IMR-90 (cell line): ENCODE measurements around the gene TMEM107. TPM values are rescaled to one million over a fixed set of nuclear protein-coding genes. Genes with fewer than 3 reads are reported as not detected.

Source experiments
- ATAC-seq: fragments of 200-7000 bp; cut with Tn5 transposase; 2 replicates; pipeline ENCODE4 v1.9.1; 2020; ENCODE audit warnings: low read depth, mild to moderate bottlenecking, moderate library complexity
- BruUV-seq: library from RNA; stranded (reverse); fragments of 400-500 nt; replicated peaks from 2 replicates; lab custom pipeline; 2021; lab: Mats Ljungman, UMichigan
- CTCF ChIA-PET: fragments of 300-600 bp; formaldehyde crosslinking; extraction: SDS; loops from one replicate; lab custom pipeline; 2021; ENCODE audit warnings: antibody characterized with exemption; lab: Yijun Ruan, JAX
- POLR2A ChIA-PET: fragments of 300-600 bp; sonication (Branson Sonifier 250); formaldehyde crosslinking; loops from one replicate; lab custom pipeline; 2022; ENCODE audit warnings: antibody characterized with exemption; ENCODE audit not compliant: unreplicated experiment; lab: Charles Lee
- DNase-seq: peaks from one replicate; pipeline ENCODE4 v3.0.0; 2013
- H2AFZ ChIP-seq: replicated peaks from 2 replicates; pipeline ENCODE3; 2013; ENCODE audit warnings: low read length, mild to moderate bottlenecking; ENCODE audit not compliant: poor library complexity
- H2AK5ac ChIP-seq: 2 replicates; pipeline ENCODE4 v1.6.1; 2013; ENCODE audit warnings: low read depth, low read length, inconsistent platforms
- H2AK9ac ChIP-seq: replicated peaks from 2 replicates; pipeline ENCODE3; 2013; ENCODE audit warnings: mild to moderate bottlenecking, low read depth, low read length, moderate library complexity; ENCODE audit not compliant: poor library complexity
- H2BK120ac ChIP-seq: 2 replicates; pipeline ENCODE4 v1.6.1; 2013; ENCODE audit warnings: low read depth, low read length, inconsistent platforms
- H2BK15ac ChIP-seq: 3 replicates; pipeline ENCODE4 v1.6.1; 2013; ENCODE audit warnings: low read depth, low read length, inconsistent platforms
- H2BK20ac ChIP-seq: 2 replicates; pipeline ENCODE4 v1.6.1; 2013; ENCODE audit warnings: low read depth, mild to moderate bottlenecking, inconsistent platforms, low read length, moderate library complexity
- H2BK5ac ChIP-seq: 2 replicates; pipeline ENCODE4 v1.6.1; 2013; ENCODE audit warnings: mild to moderate bottlenecking, low read depth, low read length, inconsistent platforms; ENCODE audit not compliant: poor library complexity, severe bottlenecking
- H3K14ac ChIP-seq: replicated peaks from 2 replicates; pipeline ENCODE4 v1.6.1; 2013; ENCODE audit warnings: low read depth, low read length, inconsistent platforms
- H3K18ac ChIP-seq: 2 replicates; pipeline ENCODE4 v1.6.1; 2013; ENCODE audit warnings: low read depth, low read length, control low read depth
- H3K23ac ChIP-seq: 2 replicates; pipeline ENCODE4 v1.6.1; 2013; ENCODE audit warnings: low read depth, low read length, inconsistent platforms
- H3K27ac ChIP-seq: 2 replicates; pipeline ENCODE4 v1.5.1; 2013; ENCODE audit warnings: mild to moderate bottlenecking, control low read depth, low read length; ENCODE audit not compliant: insufficient read depth
- H3K27me3 ChIP-seq: 2 replicates; pipeline ENCODE4 v1.6.1; 2013; ENCODE audit warnings: low read length; ENCODE audit not compliant: control insufficient read depth, insufficient read depth
- H3K36me3 ChIP-seq: 2 replicates; pipeline ENCODE4 v1.6.1; 2013; ENCODE audit warnings: low read length, mixed read lengths; ENCODE audit not compliant: control insufficient read depth, insufficient read depth
- H3K4ac ChIP-seq: 2 replicates; pipeline ENCODE4 v1.6.1; 2013; ENCODE audit warnings: low read depth, low read length, inconsistent platforms
- H3K4me1 ChIP-seq: 2 replicates; pipeline ENCODE4 v1.6.1; 2013; ENCODE audit warnings: low read length, mixed read lengths; ENCODE audit not compliant: control insufficient read depth, insufficient read depth
- H3K4me2 ChIP-seq: 2 replicates; pipeline ENCODE4 v1.6.1; 2013; ENCODE audit warnings: low read depth, mild to moderate bottlenecking, control low read depth, low read length, moderate library complexity
- H3K4me3 ChIP-seq: 2 replicates; pipeline ENCODE4 v1.5.1; 2013; ENCODE audit warnings: low read depth, mild to moderate bottlenecking, control low read depth, low read length, moderate library complexity; ENCODE audit not compliant: insufficient read depth
- H3K56ac ChIP-seq: 2 replicates; pipeline ENCODE4 v1.6.1; 2013; ENCODE audit warnings: low read length, inconsistent platforms; ENCODE audit not compliant: insufficient read depth; ENCODE audit errors: extremely low read depth
- H3K79me1 ChIP-seq, 2 experiments: 2 replicates each; pipeline ENCODE4 v1.6.1; 2013; ENCODE audit warnings: low read length in 2 of 2, inconsistent platforms in 1 of 2, low read depth in 1 of 2
- H3K9ac ChIP-seq: 2 replicates; pipeline ENCODE4 v1.6.1; 2013; ENCODE audit warnings: low read depth, low read length, control low read depth
- H3K9me1 ChIP-seq: 2 replicates; pipeline ENCODE4 v1.6.1; 2013; ENCODE audit warnings: low read length, inconsistent platforms; ENCODE audit not compliant: insufficient read depth
- H3K9me3 ChIP-seq: 2 replicates; pipeline ENCODE4 v1.6.1; 2013; ENCODE audit warnings: low read length; ENCODE audit not compliant: control insufficient read depth, insufficient read depth
- H4K20me1 ChIP-seq: 2 replicates; pipeline ENCODE4 v1.6.1; 2013; ENCODE audit warnings: low read length, inconsistent platforms; ENCODE audit not compliant: insufficient read depth
- H4K5ac ChIP-seq: 2 replicates; pipeline ENCODE4 v1.6.1; 2013; ENCODE audit warnings: mild to moderate bottlenecking, low read depth, low read length, control low read depth
- H4K8ac ChIP-seq, 2 experiments: 2 replicates each; pipeline ENCODE4 v1.6.1; 2013; ENCODE audit warnings: low read depth in 2 of 2, low read length in 2 of 2, control low read depth in 1 of 2, inconsistent platforms in 1 of 2
- H4K91ac ChIP-seq: 2 replicates; pipeline ENCODE4 v1.6.1; 2013; ENCODE audit warnings: low read depth, low read length, inconsistent platforms; ENCODE audit not compliant: insufficient read depth
- BHLHE40 ChIP-seq: fragments of 150-350 bp; IDR thresholded peaks from 2 replicates; pipeline ENCODE4 v1.6.1; 2016; ENCODE audit warnings: mild to moderate bottlenecking, low read depth, low read length
- CEBPB ChIP-seq: IDR thresholded peaks from 2 replicates; pipeline ENCODE4 v1.6.1; 2012; ENCODE audit warnings: low read depth, low read length, improper control_type of control experiment
- CHD1 ChIP-seq: IDR thresholded peaks from 2 replicates; pipeline ENCODE4 v1.6.1; 2012; ENCODE audit warnings: low read depth, low read length, improper control_type of control experiment
- FOS ChIP-seq: fragments of 150-350 bp; IDR thresholded peaks from 2 replicates; pipeline ENCODE4 v1.6.1; 2016; ENCODE audit warnings: low read depth, low read length
- MAZ ChIP-seq: IDR thresholded peaks from 2 replicates; pipeline ENCODE4 v1.6.1; 2012; ENCODE audit warnings: low read depth, mild to moderate bottlenecking, low read length, improper control_type of control experiment, moderate library complexity, borderline replicate concordance
- MXI1 ChIP-seq: IDR thresholded peaks from 2 replicates; pipeline ENCODE4 v1.6.1; 2012; ENCODE audit warnings: low read depth, mild to moderate bottlenecking, low read length, moderate library complexity, borderline replicate concordance
- NFE2L2 ChIP-seq: fragments of 150-350 bp; IDR thresholded peaks from 2 replicates; pipeline ENCODE4 v1.6.1; 2016; ENCODE audit warnings: low read depth, mild to moderate bottlenecking, low read length
- POLR2A ChIP-seq: IDR thresholded peaks from 2 replicates; pipeline ENCODE4 v1.6.1; 2012; ENCODE audit warnings: mild to moderate bottlenecking, low read depth, low read length
- RAD21 ChIP-seq: IDR thresholded peaks from 2 replicates; pipeline ENCODE4 v1.6.1; 2012; ENCODE audit warnings: low read length, improper control_type of control experiment
- RCOR1 ChIP-seq: IDR thresholded peaks from 2 replicates; pipeline ENCODE4 v1.6.1; 2012; ENCODE audit warnings: mild to moderate bottlenecking, low read length, improper control_type of control experiment; ENCODE audit not compliant: insufficient replicate concordance
- WGBS, 2 experiments: methylation state at CpG; one replicate each; pipeline versions ENCODE4 v1.1.5 to v1.1.7; 2013; ENCODE audit warnings: missing lambda C conversion rate in 2 of 2; ENCODE audit not compliant: insufficient read length in 1 of 2; ENCODE audit errors: extremely low coverage in 2 of 2; 5-methylcytosine and 5-hydroxymethylcytosine counted together
- dilution Hi-C: fragments of 300-500 bp; cut with HindIII; formaldehyde crosslinking; loops from one replicate; pipeline ENCODE4 v1.14.3; 2018; ENCODE audit warnings: low sequenced_read_pairs; ENCODE audit not compliant: unreplicated experiment
- in situ Hi-C: fragments of 300-500 bp; cut with MboI; formaldehyde crosslinking; loops from 3 replicates; pipeline ENCODE4 v1.14.3; 2019; ENCODE audit warnings: low sequenced_read_pairs, inconsistent platforms, mixed read lengths
- intact Hi-C: fragments of 100-400 bp; cut with micrococcal nuclease; formaldehyde crosslinking; loops from 2 replicates; pipeline ENCODE4 v1.10.0; 2022
- polyA plus RNA-seq, 3 experiments: library from polyadenylated mRNA; depleted of rRNA; stranded (reverse); fragments of >200 nt; gene quantifications; 2 replicates each; pipeline ENCODE4 v1.2.3, GENCODE V29; 2012; ENCODE audit warnings: low replicate concordance in 1 of 3
- total RNA-seq: library from RNA; depleted of rRNA; stranded (reverse); fragments of >200 nt; gene quantifications from 2 replicates; pipeline ENCODE4 v1.2.3, GENCODE V29; 2012
- TF ChIP-seq, protein P1 (sequence below): fragments of 150-350 bp; IDR thresholded peaks from 2 replicates; pipeline ENCODE4 v1.6.1; 2017; ENCODE audit warnings: mild to moderate bottlenecking, antibody characterized with exemption, low read length, low read depth

TMEM107 gene
- total and polyA plus RNA-seq, 2 of the 4 experiments (the other 2 are of a cell fraction): 12.9 to 14.3 TPM

GRCh38 chr17:8133399-8133798, 42.8 kb downstream of the TMEM107 start:
- Histone ChIP-seq H3K56ac (no peak overlapping the region), H2AK9ac (no peak overlapping the region), H3K18ac (no peak overlapping the region), H4K20me1 (no peaks in the 10 kb centered on the region), H3K4ac (no peak overlapping the region), H2BK15ac (no peak overlapping the region), H3K4me2 (no peak overlapping the region), H2AK5ac (0 out of 2 replicates have a peak overlapping the region, but pooled peaks have one; percentile 23), H3K79me1 (no peaks in the 10 kb centered on the region), H3K36me3 (no peaks in the 10 kb centered on the region), H3K9ac (no peak overlapping the region), H4K91ac (no peak overlapping the region), H3K14ac (no peak overlapping the region), H3K4me3 (no peak overlapping the region), H3K9me3 (no peaks in the 10 kb centered on the region), H3K27me3 (no peaks in the 10 kb centered on the region), H2AFZ (peak overlapping the region; percentile 61), H4K8ac (no peak overlapping the region), H3K27ac (no peak overlapping the region), H4K5ac (peak overlapping the region; percentile 23; the same call in 1 of the 2 replicates), H3K23ac (no peak overlapping the region), H2BK5ac (no peak overlapping the region), H2BK120ac (no peak overlapping the region), H3K4me1 (peaks cover 4% of the 10 kb centered on the region), H2BK20ac (no peak overlapping the region), H3K9me1 (peaks cover 3% of the 10 kb centered on the region)
- ATAC-seq: no peak
- no peak for DNase-seq
- POLR2A ChIA-PET: no interaction called here
- CTCF ChIA-PET: no interaction called here
- WGBS, 2 experiments: 89% methylated on average over 3 of the region's 12 CpGs; no CpG with 5 or more reads in 1 of the 2 experiments
- intact Hi-C loops (no loop called here), dilution Hi-C loops (no loop called here), in situ Hi-C loops (no loop called here)
- no TSS peak for BruUV-seq
- TF ChIP-seq POLR2A: no peak
- TF ChIP-seq BHLHE40: no peak
- TF ChIP-seq, protein P1, sequence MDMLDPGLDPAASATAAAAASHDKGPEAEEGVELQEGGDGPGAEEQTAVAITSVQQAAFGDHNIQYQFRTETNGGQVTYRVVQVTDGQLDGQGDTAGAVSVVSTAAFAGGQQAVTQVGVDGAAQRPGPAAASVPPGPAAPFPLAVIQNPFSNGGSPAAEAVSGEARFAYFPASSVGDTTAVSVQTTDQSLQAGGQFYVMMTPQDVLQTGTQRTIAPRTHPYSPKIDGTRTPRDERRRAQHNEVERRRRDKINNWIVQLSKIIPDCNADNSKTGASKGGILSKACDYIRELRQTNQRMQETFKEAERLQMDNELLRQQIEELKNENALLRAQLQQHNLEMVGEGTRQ: no peak
- TF ChIP-seq RAD21: no peak
- TF ChIP-seq MAZ: no peak
- TF ChIP-seq FOS: no peak
- TF ChIP-seq RCOR1: no peak
- TF ChIP-seq CEBPB: no peak
- TF ChIP-seq CHD1: no peak
- TF ChIP-seq NFE2L2: no peak
- no peak for TF ChIP-seq MXI1
